ENCODE results near the gene NOL11. TPM values are rescaled to one million over a fixed set of nuclear protein-coding genes. Genes with fewer than 3 reads are reported as not detected.

NOL11 gene
- 69.0 to 83.6 TPM (median 80.5 TPM) in 5 replicates for total RNA-seq (2022; extraction: Qiagen RNA extraction)

DNA sequence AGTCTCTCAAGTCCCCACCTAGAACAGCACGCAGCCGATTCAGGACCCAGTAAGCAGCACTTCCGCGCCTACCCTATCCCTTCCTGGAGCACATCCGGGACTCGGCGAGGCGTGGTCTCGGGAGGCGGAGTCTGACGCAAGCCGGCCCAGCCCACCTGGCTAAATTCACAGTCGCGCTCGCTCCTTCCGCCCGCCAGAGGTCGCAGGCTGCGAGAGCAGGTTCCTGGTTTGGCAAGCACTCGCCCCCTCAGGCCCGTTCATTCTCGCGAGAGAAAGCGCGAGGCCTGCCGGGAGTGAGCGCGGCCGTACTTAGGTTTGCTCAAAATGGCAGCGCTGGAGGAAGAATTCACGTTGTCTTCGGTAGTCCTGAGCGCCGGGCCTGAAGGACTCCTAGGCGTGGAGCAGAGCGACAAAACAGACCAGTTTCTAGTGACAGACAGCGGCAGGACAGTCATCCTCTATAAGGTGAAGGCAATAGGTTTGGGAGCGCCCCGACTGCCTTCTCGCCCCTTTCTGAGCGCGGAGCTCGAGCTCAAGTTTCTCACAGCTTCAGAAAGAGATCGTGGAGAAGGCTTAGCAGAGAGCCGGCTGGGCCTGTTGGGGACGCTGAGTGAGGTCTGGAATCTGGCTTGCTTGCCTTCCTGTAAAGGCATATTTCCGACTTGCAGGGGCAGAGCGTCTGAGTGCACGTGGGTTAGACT is at the start of gene NOL11:
Gene NOL11, plus strand, starts transcription at position 313 of the 701 bp plus-strand sequence. Its CDS starts 12 bp downstream, at position 325.

Other genes starting within 250 kb of the NOL11 start
- 36.6 to 49.1 TPM (median 37.1 TPM) in 5 replicates for gene BPTF, start 107.6 kb downstream of the NOL11 start, total RNA-seq (2022; extraction: Qiagen RNA extraction)